Activated B cell treated with CpG ODN at 0.5 μM for 24 hours (primary cell): Measurements from ENCODE around the gene ZBTB46. TPM values are rescaled to one million over a fixed set of nuclear protein-coding genes. Genes with fewer than 3 reads are reported as not detected.

Source experiments
- ATAC-seq: fragments of 200-7000 bp; cut with Tn5 transposase; one replicate; pipeline ENCODE4 v1.10.0; 2021; ENCODE audit warnings: low read depth, mild to moderate bottlenecking, moderate library complexity
- CTCF ChIA-PET: fragments of 350-600 bp; sonication (Branson Sonifier 250); formaldehyde crosslinking; loops from one replicate; lab custom pipeline; 2021; ENCODE audit warnings: antibody characterized with exemption; lab: Charles Lee
- POLR2A ChIA-PET: fragments of 350-600 bp; sonication (Branson Sonifier 250); formaldehyde crosslinking; loops from one replicate; lab custom pipeline; 2021; ENCODE audit warnings: antibody characterized with exemption; lab: Charles Lee
- DNase-seq: peaks from one replicate; pipeline ENCODE4 v3.0.0; 2022
- H3K27ac Mint-ChIP-seq: one replicate; pipeline ENCODE4 v1.8.0; 2020; ENCODE audit warnings: mixed read lengths
- H3K27me3 Mint-ChIP-seq: one replicate; pipeline ENCODE4 v1.8.0; 2021; ENCODE audit warnings: mixed read lengths
- H3K36me3 Mint-ChIP-seq: one replicate; pipeline ENCODE4 v1.8.0; 2021; ENCODE audit warnings: low read depth, mixed read lengths
- H3K4me1 Mint-ChIP-seq: one replicate; pipeline ENCODE4 v1.8.0; 2021; ENCODE audit warnings: mixed read lengths
- H3K4me3 Mint-ChIP-seq: one replicate; pipeline ENCODE4 v1.8.0; 2020; ENCODE audit warnings: mild to moderate bottlenecking, mixed read lengths
- H3K9me3 Mint-ChIP-seq: one replicate; pipeline ENCODE4 v1.8.0; 2020; ENCODE audit warnings: mixed read lengths
- CTCF ChIP-seq: fragments of 200-600 bp; IDR thresholded peaks from one replicate; pipeline ENCODE4 v1.8.0; 2022; ENCODE audit warnings: antibody characterized with exemption, mild to moderate bottlenecking
- intact Hi-C: fragments of 100-400 bp; cut with micrococcal nuclease; formaldehyde crosslinking; loops from one replicate; pipeline ENCODE4 v1.15.1; 2024
- total RNA-seq: library from RNA; stranded (reverse); gene quantifications from 2 replicates; pipeline ENCODE4 v1.2.3, GENCODE V29; 2022

ZBTB46 gene
- total RNA-seq, 1 donor from 2014 or later = 0.49 TPM

DNA sequence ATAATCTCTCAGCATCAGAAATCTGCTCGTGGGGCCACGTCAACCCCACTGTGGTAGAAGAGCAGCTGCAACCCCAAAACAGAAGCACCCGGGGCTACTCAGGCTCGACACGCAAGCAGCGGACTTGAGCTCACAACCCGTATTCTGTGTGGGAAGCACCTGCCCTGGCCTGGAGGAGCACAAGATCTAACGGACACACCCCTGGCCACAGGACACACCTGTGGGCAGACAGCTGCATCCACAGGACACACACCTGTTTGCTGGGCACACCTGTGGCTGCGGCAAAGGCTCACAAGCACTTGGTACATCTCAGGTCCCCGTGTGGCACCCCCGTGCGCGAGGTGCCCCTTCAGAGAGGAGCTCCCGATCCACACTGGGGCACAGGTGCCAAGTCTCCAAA is 36.5 kb downstream of the ZBTB46 start:
- DNase-seq (no peak), ATAC-seq (no peak)
- peaks cover 2% of the 10 kb centered on the region for H3K4me1 Mint-ChIP-seq
- CTCF ChIA-PET = interaction anchor here (1.7 to 1.9 kb wide), 2 partner anchors 8 to 298 kb away, joined by 4 to 5 read pairs; no protein-coding TSS in a partner anchor
- POLR2A ChIA-PET = interaction anchor here (0.6 to 1.1 kb wide), 2 partner anchors 69 to 257 kb away, joined by 3 read pairs; no protein-coding TSS in a partner anchor
- no peaks in the 10 kb centered on the region for H3K27me3 Mint-ChIP-seq
- H3K27ac Mint-ChIP-seq = no peak overlapping the region
- no peaks in the 10 kb centered on the region for H3K36me3 Mint-ChIP-seq
- TF ChIP-seq CTCF = no peak
- intact Hi-C loops = no loop called here
- no peak overlapping the region for H3K4me3 Mint-ChIP-seq
- no peaks in the 10 kb centered on the region for H3K9me3 Mint-ChIP-seq

GRCh38 chr20:63792866-63793265 is 38.2 kb downstream of the ZBTB46 start:
- Mint-ChIP-seq H3K27ac (no peak overlapping the region), H3K9me3 (no peaks in the 10 kb centered on the region), H3K4me3 (no peak overlapping the region), H3K4me1 (peaks cover 2% of the 10 kb centered on the region), H3K27me3 (no peaks in the 10 kb centered on the region), H3K36me3 (no peaks in the 10 kb centered on the region)
- POLR2A ChIA-PET = no interaction called here
- no peak for ATAC-seq
- DNase-seq = no peak
- CTCF ChIA-PET = no interaction called here
- intact Hi-C loops = no loop called here
- no peak for TF ChIP-seq CTCF

GRCh38 chr20:63791497-63792156 is 39.4 kb downstream of the ZBTB46 start:
- ATAC-seq = no peak
- no peak for DNase-seq
- no peak for TF ChIP-seq CTCF
- no peaks in the 10 kb centered on the region for H3K27me3 Mint-ChIP-seq
- no peak overlapping the region for H3K4me3 Mint-ChIP-seq
- H3K36me3 Mint-ChIP-seq = no peaks in the 10 kb centered on the region
- intact Hi-C loops = no loop called here
- ChIA-PET POLR2A (no interaction called here), CTCF (no interaction called here)
- H3K27ac Mint-ChIP-seq = no peak overlapping the region
- H3K4me1 Mint-ChIP-seq = peaks cover 2% of the 10 kb centered on the region
- no peaks in the 10 kb centered on the region for H3K9me3 Mint-ChIP-seq

DNA sequence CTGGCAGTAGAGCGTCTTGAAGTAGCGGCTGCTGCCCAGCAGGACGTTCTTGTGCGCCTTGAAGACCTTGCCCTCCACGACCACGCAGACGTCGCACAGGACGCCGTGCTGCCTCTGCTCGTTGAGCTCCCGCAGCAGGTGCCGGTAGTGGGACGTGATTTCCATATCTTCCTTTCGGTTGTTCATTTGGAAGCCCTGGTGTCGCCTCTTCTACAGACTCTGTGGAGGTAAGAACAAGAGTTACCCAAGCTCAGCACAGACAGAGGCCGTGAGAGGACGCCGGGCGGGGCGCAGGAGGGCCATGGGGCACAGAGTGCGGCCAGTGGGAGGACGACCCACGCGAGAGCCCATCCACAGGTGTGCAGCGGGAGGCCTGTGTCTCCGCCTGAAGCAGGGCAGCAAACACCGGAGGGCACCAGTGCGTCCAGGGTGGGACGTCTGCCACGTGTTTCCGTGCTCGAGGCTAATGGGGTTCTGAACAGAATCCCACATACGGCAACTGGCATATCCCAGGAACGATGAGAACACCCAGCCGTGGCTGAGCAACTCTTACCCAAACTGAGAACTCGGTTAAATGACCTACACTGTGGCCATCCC is 40.4 kb downstream of the ZBTB46 start:
- H3K27me3 Mint-ChIP-seq = no peaks in the 10 kb centered on the region
- DNase-seq = no peak
- POLR2A ChIA-PET = interaction anchor here (1.1 kb wide), 1 partner anchor 37 kb away, joined by 3 read pairs; no protein-coding TSS in a partner anchor
- H3K36me3 Mint-ChIP-seq = no peaks in the 10 kb centered on the region
- no peak for ATAC-seq
- TF ChIP-seq CTCF = no peak
- intact Hi-C loops = no loop called here
- CTCF ChIA-PET = no interaction called here
- no peaks in the 10 kb centered on the region for H3K9me3 Mint-ChIP-seq
- peaks cover 6% of the 10 kb centered on the region for H3K4me1 Mint-ChIP-seq
- H3K27ac Mint-ChIP-seq = no peak overlapping the region
- no peak overlapping the region for H3K4me3 Mint-ChIP-seq

- Mint-ChIP-seq H3K9me3 (no peaks in the 10 kb centered on the region), H3K27ac (no peak overlapping the region), H3K4me1 (peaks cover 6% of the 10 kb centered on the region), H3K4me3 (no peak overlapping the region), H3K27me3 (no peaks in the 10 kb centered on the region), H3K36me3 (no peaks in the 10 kb centered on the region)
- intact Hi-C loops = loop anchor here (5.0 kb wide), 2 partner anchors 83 to 332 kb away; partner anchors contain the start of genes ARFRP1 and ZGPAT
- no peak for DNase-seq
- CTCF ChIA-PET = no interaction called here
- TF ChIP-seq CTCF = no peak
- POLR2A ChIA-PET = interaction anchor here (1.1 kb wide), 1 partner anchor 36 kb away, joined by 3 read pairs; no protein-coding TSS in a partner anchor
- no peak for ATAC-seq
Observed at GRCh38 chr20:63789836-63790571, 41.1 kb downstream of the ZBTB46 start.
